H1 (cell line): Measurements from ENCODE around the gene NEGR1. TPM values are rescaled to one million over a fixed set of nuclear protein-coding genes. Genes with fewer than 3 reads are reported as not detected.

ENCODE experiments used
- CTCF ChIA-PET: fragments of 300-600 bp; sonication (Branson Sonifier 250); formaldehyde crosslinking; loops from one replicate; lab custom pipeline; 2021; ENCODE audit not compliant: partially characterized antibody; lab: Charles Lee
- POLR2A ChIA-PET: fragments of 300-600 bp; sonication (Branson Sonifier 250); formaldehyde crosslinking; loops from one replicate; lab custom pipeline; 2021; ENCODE audit warnings: inconsistent platforms; ENCODE audit not compliant: partially characterized antibody; lab: Charles Lee
- DNase-seq, 2 experiments: peaks; one replicate each; pipeline versions ENCODE4 v3.0.0 to v3.0.0-alpha.2; 2010 to 2022; ENCODE audit warnings: low spot score in 2 of 2, low read depth in 1 of 2, mixed read lengths in 1 of 2
- FAIRE-seq: peaks from 2 replicates; lab custom pipeline; 2011; peaks lifted over from hg19 to GRCh38; lab: Jason Lieb, UNC
- H2AFZ ChIP-seq: 2 replicates; pipeline ENCODE4 v1.8.1; 2012; ENCODE audit warnings: low read length, inconsistent platforms
- H2AK5ac ChIP-seq: 2 replicates; pipeline ENCODE4 v1.6.1; 2013; ENCODE audit warnings: low read depth, low read length
- H2BK120ac ChIP-seq: replicated peaks from 2 replicates; pipeline ENCODE3; 2013; ENCODE audit warnings: low read depth, low read length, inconsistent platforms
- H2BK12ac ChIP-seq: 2 replicates; pipeline ENCODE4 v1.6.1; 2013; ENCODE audit warnings: low read depth, low read length
- H2BK15ac ChIP-seq: 2 replicates; pipeline ENCODE4 v1.6.1; 2013; ENCODE audit warnings: low read length
- H2BK20ac ChIP-seq: 2 replicates; pipeline ENCODE4 v1.6.1; 2013; ENCODE audit warnings: low read length
- H2BK5ac ChIP-seq: 2 replicates; pipeline ENCODE4 v1.6.1; 2013; ENCODE audit warnings: low read depth, low read length
- H3K14ac ChIP-seq: 2 replicates; pipeline ENCODE4 v1.6.1; 2013; ENCODE audit warnings: inconsistent platforms; ENCODE audit not compliant: insufficient read length
- H3K18ac ChIP-seq: 2 replicates; pipeline ENCODE4 v1.6.1; 2013; ENCODE audit warnings: low read length; ENCODE audit errors: extremely low read depth
- H3K23ac ChIP-seq: 2 replicates; pipeline ENCODE4 v1.6.1; 2013; ENCODE audit warnings: inconsistent platforms; ENCODE audit not compliant: insufficient read length
- H3K23me2 ChIP-seq: 2 replicates; pipeline ENCODE4 v1.6.1; 2013; ENCODE audit warnings: low read depth, low read length
- H3K27ac ChIP-seq: 2 replicates; pipeline ENCODE4 v1.6.1; 2011; ENCODE audit warnings: low read depth, low read length, inconsistent platforms
- H3K27me3 ChIP-seq, 4 experiments: replicated peaks in 1 of 4; 1 replicate in 1 of 4; 2 replicates in 3 of 4; pipeline versions ENCODE4 v1.6.1 to v1.8.1; 2011 to 2013; ENCODE audit warnings: low read length in 3 of 4, mild to moderate bottlenecking in 3 of 4, inconsistent platforms in 2 of 4, mixed read lengths in 2 of 4, moderate library complexity in 1 of 4; ENCODE audit not compliant: control insufficient read depth in 3 of 4, insufficient read depth in 3 of 4; ENCODE audit errors: extremely low read depth in 1 of 4
- H3K36me3 ChIP-seq, 4 experiments: 2 replicates each; pipeline versions ENCODE4 v1.6.1 to v1.8.1; 2011 to 2013; ENCODE audit warnings: mild to moderate bottlenecking in 4 of 4, low read length in 3 of 4, moderate library complexity in 2 of 4, control low read depth in 1 of 4, inconsistent platforms in 1 of 4; ENCODE audit not compliant: insufficient read depth in 4 of 4, control insufficient read depth in 2 of 4
- H3K4ac ChIP-seq: replicated peaks from 2 replicates; pipeline ENCODE3; 2013; ENCODE audit warnings: low read length, low read depth, mixed read lengths, inconsistent platforms; ENCODE audit not compliant: insufficient read length
- H3K4me1 ChIP-seq, 4 experiments: replicated peaks in 1 of 4; 1 replicate in 1 of 4; 2 replicates in 3 of 4; pipeline versions ENCODE4 v1.6.1 to v1.8.1; 2011 to 2013; ENCODE audit warnings: low read length in 3 of 4, inconsistent platforms in 2 of 4, mixed read lengths in 1 of 4; ENCODE audit not compliant: insufficient read depth in 4 of 4, control insufficient read depth in 3 of 4
- H3K4me2 ChIP-seq, 2 experiments: 2 replicates each; pipeline versions ENCODE4 v1.6.1 to v1.8.1; 2011 to 2013; ENCODE audit warnings: low read depth in 2 of 2, low read length in 2 of 2, control low read depth in 1 of 2, inconsistent platforms in 1 of 2, mild to moderate bottlenecking in 1 of 2; ENCODE audit not compliant: insufficient read depth in 1 of 2
- H3K4me3 ChIP-seq, 4 experiments: fragments of 200-600, 300-600 bp in 1 of 4; sonication (generic), shearing (Covaris generic), sonication (Bioruptor Twin) in 1 of 4; 2 replicates each; pipeline versions ENCODE4 v1.5.1 to v1.8.1; 2011 to 2016; ENCODE audit warnings: low read length in 4 of 4, low read depth in 3 of 4, control low read depth in 2 of 4, inconsistent platforms in 2 of 4, mild to moderate bottlenecking in 2 of 4, mixed read lengths in 1 of 4, moderate library complexity in 1 of 4; ENCODE audit not compliant: insufficient read depth in 2 of 4; ENCODE audit errors: extremely low read depth in 1 of 4
- H3K56ac ChIP-seq: replicated peaks from 2 replicates; pipeline ENCODE3; 2013; ENCODE audit warnings: low read depth, mild to moderate bottlenecking, mixed read lengths, low read length, inconsistent platforms; ENCODE audit not compliant: insufficient read length
- H3K79me1 ChIP-seq: 2 replicates; pipeline ENCODE4 v1.6.1; 2013; ENCODE audit warnings: low read depth, low read length, control low read depth
- H3K79me2 ChIP-seq, 2 experiments: 2 replicates each; pipeline versions ENCODE4 v1.6.1 to v1.8.1; 2012 to 2013; ENCODE audit warnings: low read length in 2 of 2, mild to moderate bottlenecking in 2 of 2, inconsistent platforms in 1 of 2; ENCODE audit not compliant: insufficient read depth in 2 of 2, control insufficient read depth in 1 of 2
- H3K9ac ChIP-seq, 4 experiments: replicated peaks in 1 of 4; 1 replicate in 1 of 4; 2 replicates in 3 of 4; pipeline versions ENCODE4 v1.6.1 to v1.8.1; 2011 to 2013; ENCODE audit warnings: low read depth in 3 of 4, low read length in 3 of 4, control low read depth in 2 of 4, mild to moderate bottlenecking in 2 of 4, moderate library complexity in 2 of 4, inconsistent platforms in 1 of 4; ENCODE audit errors: extremely low read depth in 1 of 4
- H3K9me3 ChIP-seq, 2 experiments: 2 replicates each; pipeline versions ENCODE4 v1.6.1 to v1.8.1; 2012 to 2013; ENCODE audit warnings: mild to moderate bottlenecking in 2 of 2, moderate library complexity in 2 of 2, control low read depth in 1 of 2, inconsistent platforms in 1 of 2, low read depth in 1 of 2, low read length in 1 of 2, mixed read lengths in 1 of 2; ENCODE audit not compliant: insufficient read depth in 2 of 2
- H4K20me1 ChIP-seq, 2 experiments: replicated peaks in 1 of 2; 2 replicates each; pipeline versions ENCODE3 to v1.8.1; 2011 to 2013; ENCODE audit warnings: inconsistent platforms in 2 of 2, low read length in 2 of 2, mild to moderate bottlenecking in 1 of 2; ENCODE audit not compliant: insufficient read depth in 2 of 2, control insufficient read depth in 1 of 2
- H4K5ac ChIP-seq: 2 replicates; pipeline ENCODE4 v1.6.1; 2013; ENCODE audit warnings: low read length, low read depth, mixed read lengths, inconsistent platforms; ENCODE audit not compliant: insufficient read length
- H4K8ac ChIP-seq: 2 replicates; pipeline ENCODE4 v1.8.0; 2013; ENCODE audit warnings: mild to moderate bottlenecking, moderate library complexity, low read length, inconsistent platforms; ENCODE audit not compliant: insufficient read depth; ENCODE audit errors: extremely low read depth
- H4K91ac ChIP-seq: replicated peaks from 2 replicates; pipeline ENCODE3; 2013; ENCODE audit warnings: low read length, mixed read lengths, inconsistent platforms; ENCODE audit not compliant: insufficient read length
- ASH2L ChIP-seq: fragments of 200-600, 300-600 bp; sonication (generic); IDR thresholded peaks from one replicate; pipeline ENCODE4 v1.7.1; 2017; ENCODE audit warnings: low read length
- CEBPB ChIP-seq: IDR thresholded peaks from 2 replicates; pipeline ENCODE4 v1.6.1; 2012; ENCODE audit warnings: low read depth, low read length
- GTF2F1 ChIP-seq: IDR thresholded peaks from 2 replicates; pipeline ENCODE4 v1.6.1; 2012; ENCODE audit warnings: low read depth, low read length, improper control_type of control experiment, borderline replicate concordance
- JUND ChIP-seq: IDR thresholded peaks from 2 replicates; pipeline ENCODE4 v1.6.1; 2011; ENCODE audit warnings: mild to moderate bottlenecking, improper control_type of control experiment, low read length
- KDM5A ChIP-seq: fragments of 200-600 bp; IDR thresholded peaks from 2 replicates; pipeline ENCODE4 v1.7.1; 2012; ENCODE audit warnings: mild to moderate bottlenecking, low read length, inconsistent platforms, mixed read lengths
- SP1 ChIP-seq: IDR thresholded peaks from 2 replicates; pipeline ENCODE4 v1.6.1; 2011; ENCODE audit warnings: low read depth, low read length
- WGBS, 2 experiments: shearing (Covaris generic) in 1 of 2; methylation state at CpG; one replicate each; pipeline versions ENCODE4 v1.1.6 to v1.1.7; 2013 to 2015; ENCODE audit warnings: low lambda C conversion rate in 2 of 2, mixed read lengths in 2 of 2, inconsistent platforms in 1 of 2, low coverage in 1 of 2, missing lambda C conversion rate in 1 of 2; ENCODE audit not compliant: insufficient replicate concordance in 2 of 2, insufficient coverage in 1 of 2, insufficient read length in 1 of 2; ENCODE audit errors: extremely low coverage in 1 of 2, missing lambda C conversion rate in 1 of 2; 5-methylcytosine and 5-hydroxymethylcytosine counted together
- polyA plus RNA-seq, 7 experiments: library from polyadenylated mRNA; depleted of rRNA in 3 of 7; stranded (reverse) in 5 of 7; unstranded in 2 of 7; fragments of >200 nt in 5 of 7; fragments of 200-250 nt in 2 of 7; gene quantifications; 1 replicate in 5 of 7; 2 replicates in 1 of 7; 4 replicates in 1 of 7; pipeline versions ENCODE4 v1.2.1 to v1.2.3, GENCODE V29; 2011 to 2013; ENCODE audit warnings: missing spikeins in 2 of 7, mixed read lengths in 2 of 7
- total RNA-seq: library from RNA; stranded (reverse); fragmentation: NEBNext Ultra II Directional; extraction: Animal tissue kit (Norgen Biotek cat#: 25700); gene quantifications from 2 replicates; pipeline ENCODE4 v1.2.1, GENCODE V29; 2021
- TF ChIP-seq, protein P1 (sequence below): IDR thresholded peaks from 2 replicates; pipeline ENCODE4 v1.6.1; 2012; ENCODE audit warnings: inconsistent platforms
- TF ChIP-seq, protein P2 (sequence below), 3 experiments: IDR thresholded peaks; 1 replicate in 2 of 3; 2 replicates in 1 of 3; pipeline versions ENCODE4 v1.5.1 to v1.6.1; 2011; ENCODE audit warnings: low read length in 3 of 3, mild to moderate bottlenecking in 3 of 3, inconsistent platforms in 2 of 3, low read depth in 1 of 3, moderate library complexity in 1 of 3; ENCODE audit not compliant: insufficient read depth in 1 of 3; ENCODE audit errors: control extremely low read depth in 1 of 3

The NEGR1 gene
- total and polyA plus RNA-seq, 2 of the 8 experiments (the other 6 are each of a cell fraction or from before 2014, with no cell fraction given), result 0.71 to 1.3 TPM

DNA sequence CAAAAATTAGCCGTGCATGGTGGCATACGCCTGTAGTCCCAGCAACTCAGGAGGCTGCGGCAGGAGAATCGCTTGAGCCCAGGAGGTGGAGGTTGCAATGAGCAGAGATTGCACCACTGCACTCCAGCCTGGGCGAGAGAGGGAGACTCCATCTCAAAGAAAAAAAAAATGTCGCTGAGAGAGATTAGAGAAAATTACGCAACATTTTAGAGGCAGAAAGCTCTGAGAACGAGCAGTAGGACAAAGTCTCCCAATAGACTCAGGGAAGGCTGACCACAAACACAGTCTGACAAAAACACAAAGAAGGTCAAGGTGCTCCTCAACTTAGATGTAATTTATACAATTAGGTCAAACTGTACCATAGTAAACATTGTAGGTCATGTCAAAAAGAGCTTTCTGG is 833.9 kb downstream of the NEGR1 start:
- H2AK5ac ChIP-seq, result no peak overlapping the region
- no peak overlapping the region for H4K5ac ChIP-seq
- no peak overlapping the region for H2BK5ac ChIP-seq
- H3K27ac ChIP-seq, result no peak overlapping the region
- TF ChIP-seq GTF2F1 (no peak), SP1 (no peak), ASH2L (no peak), JUND (no peak), KDM5A (no peak), CEBPB (peak; percentile 54; the same call in 1 of the 2 replicates)
- TF ChIP-seq, protein P1, sequence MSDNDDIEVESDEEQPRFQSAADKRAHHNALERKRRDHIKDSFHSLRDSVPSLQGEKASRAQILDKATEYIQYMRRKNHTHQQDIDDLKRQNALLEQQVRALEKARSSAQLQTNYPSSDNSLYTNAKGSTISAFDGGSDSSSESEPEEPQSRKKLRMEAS, result no peak
- TF ChIP-seq, protein P2, sequence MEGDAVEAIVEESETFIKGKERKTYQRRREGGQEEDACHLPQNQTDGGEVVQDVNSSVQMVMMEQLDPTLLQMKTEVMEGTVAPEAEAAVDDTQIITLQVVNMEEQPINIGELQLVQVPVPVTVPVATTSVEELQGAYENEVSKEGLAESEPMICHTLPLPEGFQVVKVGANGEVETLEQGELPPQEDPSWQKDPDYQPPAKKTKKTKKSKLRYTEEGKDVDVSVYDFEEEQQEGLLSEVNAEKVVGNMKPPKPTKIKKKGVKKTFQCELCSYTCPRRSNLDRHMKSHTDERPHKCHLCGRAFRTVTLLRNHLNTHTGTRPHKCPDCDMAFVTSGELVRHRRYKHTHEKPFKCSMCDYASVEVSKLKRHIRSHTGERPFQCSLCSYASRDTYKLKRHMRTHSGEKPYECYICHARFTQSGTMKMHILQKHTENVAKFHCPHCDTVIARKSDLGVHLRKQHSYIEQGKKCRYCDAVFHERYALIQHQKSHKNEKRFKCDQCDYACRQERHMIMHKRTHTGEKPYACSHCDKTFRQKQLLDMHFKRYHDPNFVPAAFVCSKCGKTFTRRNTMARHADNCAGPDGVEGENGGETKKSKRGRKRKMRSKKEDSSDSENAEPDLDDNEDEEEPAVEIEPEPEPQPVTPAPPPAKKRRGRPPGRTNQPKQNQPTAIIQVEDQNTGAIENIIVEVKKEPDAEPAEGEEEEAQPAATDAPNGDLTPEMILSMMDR (IDR thresholded peaks at IDR 0.05; ENCODE audit: control extremely low read depth in 1 of 3, insufficient read depth in 1 of 3, low read depth in 1 of 3, low read length in 3 of 3), result no peak
- H3K4me2 ChIP-seq, result no peak overlapping the region
- no peaks in the 10 kb centered on the region for H3K27me3 ChIP-seq
- no peak for DNase-seq
- no peaks in the 10 kb centered on the region for H3K79me1 ChIP-seq
- no peaks in the 10 kb centered on the region for H4K20me1 ChIP-seq
- no peak overlapping the region for H3K56ac ChIP-seq
- no peak overlapping the region for H3K4me3 ChIP-seq
- POLR2A ChIA-PET, result no interaction called here
- no peak overlapping the region for H3K23ac ChIP-seq
- no peak for FAIRE-seq
- WGBS, 2 experiments, result 96% methylated on average over 6 of the region's 8 CpGs; no CpG with 5 or more reads in 1 of the 2 experiments
- H2BK15ac ChIP-seq, result no peak overlapping the region
- no peaks in the 10 kb centered on the region for H3K36me3 ChIP-seq
- CTCF ChIA-PET, result interaction anchor here (1.1 to 1.3 kb wide), 2 partner anchors 13 to 91 kb away, joined by 3 to 4 read pairs; no protein-coding TSS in a partner anchor
- H3K4ac ChIP-seq, result no peak overlapping the region
- H3K14ac ChIP-seq, result no peak overlapping the region
- H2AFZ ChIP-seq, result no peak overlapping the region
- no peak overlapping the region for H3K9ac ChIP-seq
- H3K4me1 ChIP-seq, result no peaks in the 10 kb centered on the region
- no peaks in the 10 kb centered on the region for H3K9me3 ChIP-seq
- no peaks in the 10 kb centered on the region for H3K23me2 ChIP-seq
- H4K91ac ChIP-seq, result no peak overlapping the region
- H4K8ac ChIP-seq, result no peak overlapping the region; the same call in 1 of the 2 replicates
- H3K79me2 ChIP-seq, result no peaks in the 10 kb centered on the region
- no peak overlapping the region for H2BK120ac ChIP-seq
- no peak overlapping the region for H2BK20ac ChIP-seq
- H2BK12ac ChIP-seq, result no peak overlapping the region
- no peak overlapping the region for H3K18ac ChIP-seq
